Panc1 (cell line): ENCODE data around the gene IGFN1. TPM values are rescaled to one million over a fixed set of nuclear protein-coding genes. Genes with fewer than 3 reads are reported as not detected.

ENCODE experiments used
- ATAC-seq: fragments of 200-7000 bp; cut with Tn5 transposase; 2 replicates; pipeline ENCODE4 v1.9.1; 2020; ENCODE audit warnings: mild to moderate bottlenecking, moderate library complexity
- BruUV-seq: library from RNA; stranded (reverse); fragments of 400-500 nt; replicated peaks from 2 replicates; lab custom pipeline; 2021; lab: Mats Ljungman, UMichigan
- CTCF ChIA-PET: fragments of 300-600 bp; sonication (Branson Sonifier 250); formaldehyde crosslinking; loops from one replicate; lab custom pipeline; 2022; ENCODE audit warnings: antibody characterized with exemption; lab: Charles Lee
- POLR2A ChIA-PET: fragments of 300-600 bp; sonication (Branson Sonifier 250); formaldehyde crosslinking; loops from one replicate; lab custom pipeline; 2022; ENCODE audit warnings: antibody characterized with exemption; lab: Charles Lee
- DNase-seq: peaks from one replicate; pipeline ENCODE4 v3.0.0-alpha.2; 2010; ENCODE audit warnings: low read depth, low spot score
- H3K27ac ChIP-seq: 2 replicates; pipeline ENCODE4 v1.5.1; 2011; ENCODE audit warnings: mild to moderate bottlenecking, low read length, inconsistent platforms
- H3K27me3 ChIP-seq: fragments of 200-500 bp; sonication (Bioruptor generic); 2 replicates; pipeline ENCODE4 v1.6.0; 2014; ENCODE audit warnings: low read length, inconsistent platforms; ENCODE audit not compliant: control insufficient read depth, insufficient read depth
- H3K36me3 ChIP-seq: fragments of 200-500 bp; sonication (Bioruptor generic); 2 replicates; pipeline ENCODE4 v1.5.1; 2014; ENCODE audit warnings: inconsistent platforms, mild to moderate bottlenecking, low read length, moderate library complexity; ENCODE audit not compliant: control insufficient read depth, insufficient read depth
- H3K4me1 ChIP-seq: 2 replicates; pipeline ENCODE4 v1.5.1; 2011; ENCODE audit warnings: inconsistent platforms, mild to moderate bottlenecking, low read length, moderate library complexity; ENCODE audit not compliant: control insufficient read depth, insufficient read depth
- H3K4me3 ChIP-seq, 2 experiments: 2 replicates each; pipeline ENCODE4 v1.5.1; 2011 to 2012; ENCODE audit warnings: low read depth in 2 of 2, low read length in 2 of 2, mild to moderate bottlenecking in 2 of 2, inconsistent platforms in 1 of 2, moderate library complexity in 1 of 2
- H3K9me3 ChIP-seq: fragments of 200-500 bp; sonication (Bioruptor generic); 2 replicates; pipeline ENCODE4 v1.5.1; 2014; ENCODE audit warnings: low read depth, mild to moderate bottlenecking, inconsistent platforms, low read length, moderate library complexity; ENCODE audit not compliant: control insufficient read depth, insufficient read depth
- POLR2AphosphoS5 ChIP-seq: IDR thresholded peaks from 2 replicates; pipeline ENCODE4 v1.6.1; 2012; ENCODE audit warnings: mild to moderate bottlenecking, low read depth, low read length, moderate library complexity
- SIN3A ChIP-seq: IDR thresholded peaks from 2 replicates; pipeline ENCODE4 v1.6.1; 2012; ENCODE audit warnings: low read depth, mild to moderate bottlenecking, low read length, moderate library complexity, borderline replicate concordance; ENCODE audit not compliant: insufficient read depth
- TCF7L2 ChIP-seq: IDR thresholded peaks from 2 replicates; pipeline ENCODE4 v1.6.1; 2011; ENCODE audit warnings: mild to moderate bottlenecking, low read depth, low read length, inconsistent platforms
- in situ Hi-C: cut with HindIII; loops from 2 replicates; pipeline ENCODE4 v1.10.0; 2016; ENCODE audit warnings: low sequenced_read_pairs, low pct_unique_long_range_greater_than_20kb
- intact Hi-C: fragments of 100-400 bp; cut with micrococcal nuclease; formaldehyde crosslinking; loops from one replicate; pipeline ENCODE4 v1.10.0; 2022; ENCODE audit not compliant: unreplicated experiment
- total RNA-seq: library from RNA; stranded (reverse); gene quantifications from one replicate; pipeline ENCODE4 v1.2.1, GENCODE V29; 2021; ENCODE audit not compliant: unreplicated experiment
- TF ChIP-seq, protein P1 (sequence below), 2 experiments: IDR thresholded peaks; 2 replicates each; pipeline ENCODE4 v1.6.1; 2011 to 2012; ENCODE audit warnings: low read depth in 2 of 2, control low read depth in 1 of 2, low read length in 1 of 2, mild to moderate bottlenecking in 1 of 2, moderate library complexity in 1 of 2; ENCODE audit not compliant: insufficient read depth in 1 of 2
- TF ChIP-seq, protein P2 (sequence below): fragments of 450-650 bp; IDR thresholded peaks from 2 replicates; pipeline ENCODE4 v1.5.1; 2017; ENCODE audit warnings: mild to moderate bottlenecking

Gene IGFN1
- total RNA-seq, 1 experiment from 2014 or later: not detected

DNA sequence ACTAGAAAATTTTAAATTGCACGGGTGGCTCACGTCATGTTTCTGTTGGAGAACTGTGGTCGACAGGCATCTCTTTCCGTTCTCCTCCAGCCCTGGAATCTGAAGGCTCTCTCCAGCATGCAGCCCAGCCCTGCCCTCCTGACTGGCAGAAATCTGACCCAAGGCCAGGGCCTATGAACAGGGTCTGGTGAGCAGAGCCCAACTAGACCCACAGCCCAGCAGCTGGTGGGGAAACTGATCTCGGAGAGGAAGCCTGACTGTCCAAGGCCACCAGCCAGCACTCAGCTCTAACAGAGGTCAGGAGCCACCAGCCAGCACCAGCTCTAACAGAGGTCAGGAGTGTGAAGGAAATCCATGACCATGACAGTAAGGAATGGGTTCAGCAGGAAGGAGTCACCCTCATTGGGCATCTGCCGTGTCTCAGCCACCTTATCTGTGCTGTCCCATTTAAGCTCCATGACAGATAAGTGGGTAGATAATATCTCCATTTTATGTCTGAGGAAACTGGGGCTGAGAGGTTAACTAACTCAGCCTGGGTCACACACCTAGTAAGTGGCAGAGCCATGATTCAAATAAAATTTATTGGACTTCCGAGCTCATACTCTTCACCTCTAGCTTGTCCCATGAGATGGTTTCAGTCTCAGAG, 72.5 kb downstream of the IGFN1 start:
- ChIA-PET CTCF (no interaction called here), POLR2A (no interaction called here)
- no peaks in the 10 kb centered on the region for H3K4me1 ChIP-seq
- no TSS peak for BruUV-seq
- ATAC-seq (no peak), DNase-seq (no peak)
- no peak overlapping the region for H3K4me3 ChIP-seq
- peaks cover 4% of the 10 kb centered on the region; the same call in 1 of the 2 replicates for H3K27me3 ChIP-seq
- no peak overlapping the region for H3K27ac ChIP-seq
- TF ChIP-seq, protein P1, sequence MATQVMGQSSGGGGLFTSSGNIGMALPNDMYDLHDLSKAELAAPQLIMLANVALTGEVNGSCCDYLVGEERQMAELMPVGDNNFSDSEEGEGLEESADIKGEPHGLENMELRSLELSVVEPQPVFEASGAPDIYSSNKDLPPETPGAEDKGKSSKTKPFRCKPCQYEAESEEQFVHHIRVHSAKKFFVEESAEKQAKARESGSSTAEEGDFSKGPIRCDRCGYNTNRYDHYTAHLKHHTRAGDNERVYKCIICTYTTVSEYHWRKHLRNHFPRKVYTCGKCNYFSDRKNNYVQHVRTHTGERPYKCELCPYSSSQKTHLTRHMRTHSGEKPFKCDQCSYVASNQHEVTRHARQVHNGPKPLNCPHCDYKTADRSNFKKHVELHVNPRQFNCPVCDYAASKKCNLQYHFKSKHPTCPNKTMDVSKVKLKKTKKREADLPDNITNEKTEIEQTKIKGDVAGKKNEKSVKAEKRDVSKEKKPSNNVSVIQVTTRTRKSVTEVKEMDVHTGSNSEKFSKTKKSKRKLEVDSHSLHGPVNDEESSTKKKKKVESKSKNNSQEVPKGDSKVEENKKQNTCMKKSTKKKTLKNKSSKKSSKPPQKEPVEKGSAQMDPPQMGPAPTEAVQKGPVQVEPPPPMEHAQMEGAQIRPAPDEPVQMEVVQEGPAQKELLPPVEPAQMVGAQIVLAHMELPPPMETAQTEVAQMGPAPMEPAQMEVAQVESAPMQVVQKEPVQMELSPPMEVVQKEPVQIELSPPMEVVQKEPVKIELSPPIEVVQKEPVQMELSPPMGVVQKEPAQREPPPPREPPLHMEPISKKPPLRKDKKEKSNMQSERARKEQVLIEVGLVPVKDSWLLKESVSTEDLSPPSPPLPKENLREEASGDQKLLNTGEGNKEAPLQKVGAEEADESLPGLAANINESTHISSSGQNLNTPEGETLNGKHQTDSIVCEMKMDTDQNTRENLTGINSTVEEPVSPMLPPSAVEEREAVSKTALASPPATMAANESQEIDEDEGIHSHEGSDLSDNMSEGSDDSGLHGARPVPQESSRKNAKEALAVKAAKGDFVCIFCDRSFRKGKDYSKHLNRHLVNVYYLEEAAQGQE (IDR thresholded peaks at IDR 0.05; ENCODE audit: insufficient read depth in 1 of 2, low read depth in 2 of 2, low read length in 1 of 2): no peak
- TF ChIP-seq TCF7L2 (no peak), SIN3A (no peak), POLR2AphosphoS5 (no peak)
- intact Hi-C loops: no loop called here
- in situ Hi-C loops: no loop called here
- H3K9me3 ChIP-seq: no peaks in the 10 kb centered on the region
- H3K36me3 ChIP-seq: no peaks in the 10 kb centered on the region

DNA sequence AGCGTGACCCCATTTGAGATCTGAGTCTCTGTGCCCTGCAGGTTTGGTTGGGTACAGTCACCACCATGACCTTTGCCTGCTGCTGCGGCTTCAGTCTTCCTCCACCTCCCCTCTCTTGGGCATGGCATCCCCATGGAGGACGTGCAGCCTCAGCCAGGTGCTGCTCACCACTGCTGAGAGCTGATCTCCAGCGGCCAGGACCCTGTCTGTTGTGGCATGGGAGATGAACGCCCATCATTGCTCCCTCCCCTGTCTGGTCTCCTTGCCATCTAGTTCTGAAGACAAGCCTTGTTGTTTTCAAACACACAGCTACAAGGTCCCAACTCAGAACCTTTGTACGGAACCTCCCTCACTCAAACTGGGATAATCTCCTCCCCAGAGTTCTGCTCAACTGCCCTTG, 73.4 kb downstream of the IGFN1 start:
- in situ Hi-C loops: no loop called here
- CTCF ChIA-PET: no interaction called here
- no peak overlapping the region for H3K27ac ChIP-seq

More for the DNA sequence above, 73.4 kb downstream of the IGFN1 start:
- intact Hi-C loops: no loop called here
- Histone ChIP-seq H3K4me1 (no peaks in the 10 kb centered on the region), H3K27me3 (peaks cover 4% of the 10 kb centered on the region; the same call in 1 of the 2 replicates), H3K9me3 (no peaks in the 10 kb centered on the region), H3K36me3 (no peaks in the 10 kb centered on the region), H3K4me3 (no peak overlapping the region)
- BruUV-seq: no TSS peak
- no peak for ATAC-seq
- POLR2A ChIA-PET: no interaction called here
- TF ChIP-seq POLR2AphosphoS5 (no peak), SIN3A (no peak), TCF7L2 (no peak)
- TF ChIP-seq, protein P2, sequence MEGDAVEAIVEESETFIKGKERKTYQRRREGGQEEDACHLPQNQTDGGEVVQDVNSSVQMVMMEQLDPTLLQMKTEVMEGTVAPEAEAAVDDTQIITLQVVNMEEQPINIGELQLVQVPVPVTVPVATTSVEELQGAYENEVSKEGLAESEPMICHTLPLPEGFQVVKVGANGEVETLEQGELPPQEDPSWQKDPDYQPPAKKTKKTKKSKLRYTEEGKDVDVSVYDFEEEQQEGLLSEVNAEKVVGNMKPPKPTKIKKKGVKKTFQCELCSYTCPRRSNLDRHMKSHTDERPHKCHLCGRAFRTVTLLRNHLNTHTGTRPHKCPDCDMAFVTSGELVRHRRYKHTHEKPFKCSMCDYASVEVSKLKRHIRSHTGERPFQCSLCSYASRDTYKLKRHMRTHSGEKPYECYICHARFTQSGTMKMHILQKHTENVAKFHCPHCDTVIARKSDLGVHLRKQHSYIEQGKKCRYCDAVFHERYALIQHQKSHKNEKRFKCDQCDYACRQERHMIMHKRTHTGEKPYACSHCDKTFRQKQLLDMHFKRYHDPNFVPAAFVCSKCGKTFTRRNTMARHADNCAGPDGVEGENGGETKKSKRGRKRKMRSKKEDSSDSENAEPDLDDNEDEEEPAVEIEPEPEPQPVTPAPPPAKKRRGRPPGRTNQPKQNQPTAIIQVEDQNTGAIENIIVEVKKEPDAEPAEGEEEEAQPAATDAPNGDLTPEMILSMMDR: no peak
- TF ChIP-seq, protein P1 (IDR thresholded peaks at IDR 0.05; ENCODE audit: insufficient read depth in 1 of 2, low read depth in 2 of 2, low read length in 1 of 2): no peak
- no peak for DNase-seq
